Loucy (cell line): ENCODE results near the gene PSEN2.

Source experiments
- H2AFZ ChIP-seq: fragments of 200-600 bp; sonication (generic); 2 replicates; pipeline ENCODE4 v1.6.0; 2016; ENCODE audit warnings: antibody characterized with exemption, mild to moderate bottlenecking, low read length, moderate library complexity
- H3F3A ChIP-seq: fragments of 200-600 bp; 2 replicates; pipeline ENCODE4 v1.6.0; 2016; ENCODE audit warnings: antibody characterized with exemption, low read depth, mild to moderate bottlenecking
- H3K27me3 ChIP-seq: fragments of 200-600 bp; sonication (generic); 2 replicates; pipeline ENCODE4 v1.6.1; 2014; ENCODE audit warnings: low read length, mild to moderate bottlenecking; ENCODE audit not compliant: insufficient read depth, poor library complexity, severe bottlenecking
- H3K36me3 ChIP-seq: fragments of 200-600 bp; sonication (generic); 2 replicates; pipeline ENCODE4 v1.6.1; 2016; ENCODE audit warnings: low read length; ENCODE audit not compliant: insufficient read depth
- H3K4me1 ChIP-seq: fragments of 200-600 bp; sonication (generic); 2 replicates; pipeline ENCODE4 v1.5.1; 2014; ENCODE audit warnings: low read length, mild to moderate bottlenecking; ENCODE audit not compliant: insufficient read depth, poor library complexity, severe bottlenecking
- H3K4me2 ChIP-seq: fragments of 200-600 bp; sonication (generic); 2 replicates; pipeline ENCODE4 v1.6.0; 2014; ENCODE audit warnings: antibody characterized with exemption, low read length, low read depth, mild to moderate bottlenecking; ENCODE audit not compliant: poor library complexity, severe bottlenecking
- H3K4me3 ChIP-seq: fragments of 200-600 bp; sonication (generic); 2 replicates; pipeline ENCODE4 v1.5.1; 2014; ENCODE audit warnings: low read length, mild to moderate bottlenecking, mixed read lengths; ENCODE audit not compliant: poor library complexity, severe bottlenecking
- H3K79me2 ChIP-seq: fragments of 200-600 bp; sonication (generic); 2 replicates; pipeline ENCODE4 v1.6.1; 2014; ENCODE audit warnings: low read length; ENCODE audit not compliant: insufficient read depth
- H3K9ac ChIP-seq: fragments of 200-600 bp; sonication (generic); 2 replicates; pipeline ENCODE4 v1.6.0; 2014; ENCODE audit warnings: mild to moderate bottlenecking, low read depth, low read length, moderate library complexity; ENCODE audit not compliant: poor library complexity, severe bottlenecking
- H3K9me2 ChIP-seq: fragments of 200-600 bp; sonication (generic); replicated peaks from 2 replicates; pipeline ENCODE4 v1.6.1; 2016; ENCODE audit warnings: low read depth, low read length, mixed read lengths
- H3K9me3 ChIP-seq: fragments of 200-600 bp; sonication (generic); 2 replicates; pipeline ENCODE4 v1.6.1; 2014; ENCODE audit warnings: mild to moderate bottlenecking, antibody characterized with exemption, low read length, low read depth; ENCODE audit not compliant: insufficient read depth
- H4K20me1 ChIP-seq: fragments of 200-600 bp; sonication (generic); 2 replicates; pipeline ENCODE4 v1.6.0; 2014; ENCODE audit warnings: antibody characterized with exemption, low read length, mild to moderate bottlenecking; ENCODE audit not compliant: insufficient read depth, poor library complexity, severe bottlenecking
- CTCF ChIP-seq: fragments of 200-600 bp; sonication (generic); conservative IDR thresholded peaks from 2 replicates; pipeline ENCODE4 v1.5.1; 2014; ENCODE audit warnings: mild to moderate bottlenecking, antibody characterized with exemption, low read length
- EZH2phosphoT487 ChIP-seq: fragments of 200-600 bp; IDR thresholded peaks from 2 replicates; pipeline ENCODE4 v1.6.1; 2018; ENCODE audit warnings: antibody characterized with exemption, mild to moderate bottlenecking, moderate library complexity, borderline replicate concordance

Gene PSEN2

DNA sequence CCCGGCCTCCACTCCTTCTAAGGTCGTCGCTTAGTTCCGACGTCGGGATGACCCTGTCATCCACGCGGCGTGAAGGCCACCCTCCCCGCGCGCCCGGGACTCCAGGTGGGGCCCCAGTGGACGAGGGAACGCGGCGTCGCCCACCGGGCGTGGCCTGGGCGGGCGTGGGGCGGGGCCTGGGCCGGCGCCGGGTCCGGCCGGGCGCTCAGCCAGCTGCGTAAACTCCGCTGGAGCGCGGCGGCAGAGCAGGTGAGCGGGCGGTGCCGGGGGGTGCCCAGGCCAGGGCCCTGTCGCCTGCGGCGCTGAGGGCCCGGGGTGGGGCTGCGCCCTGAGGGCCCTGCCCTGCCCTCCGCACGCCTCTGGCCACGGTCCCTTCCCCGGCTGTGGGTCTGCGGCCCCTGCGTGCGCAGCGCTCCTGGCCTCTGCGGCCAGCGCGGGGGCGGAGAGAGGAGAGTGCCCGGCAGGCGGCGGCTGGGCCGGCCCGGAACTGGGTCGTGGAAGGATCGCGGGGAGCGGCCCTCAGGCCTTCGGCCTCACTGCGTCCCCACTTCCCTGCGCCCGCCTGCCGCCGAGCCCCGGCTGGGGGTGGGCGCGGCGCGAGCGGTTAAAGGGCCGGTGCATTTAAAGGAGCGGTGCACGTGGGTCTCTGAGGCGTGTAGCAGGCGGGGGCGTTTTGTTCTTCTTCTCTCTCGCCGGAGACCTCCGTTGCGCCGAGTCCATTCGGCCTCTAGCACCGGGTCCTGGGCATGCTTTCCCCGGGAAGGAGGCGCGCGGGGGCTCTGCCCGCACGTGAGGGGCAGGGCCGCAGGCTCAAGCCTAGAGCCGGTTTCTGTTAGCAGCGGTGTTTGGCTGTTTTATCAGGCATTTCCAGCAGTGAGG is at the start of gene PSEN2:
Gene PSEN2, plus strand, starts transcription at position 216 of the 879 bp plus-strand sequence. CDS start 11,292 bp downstream, outside the sequence.
- Histone ChIP-seq H4K20me1 (no peaks in the 10 kb centered on the region), H2AFZ (no peak within 1 kb of the TSS), H3K4me3 (no peak within 1 kb of the TSS), H3K27me3 (no peaks in the 10 kb centered on the region), H3F3A (no peaks in the 10 kb centered on the region), H3K36me3 (no peaks in the 10 kb centered on the region), H3K79me2 (no peaks in the 10 kb centered on the region), H3K4me1 (peaks cover 20% of the 10 kb centered on the region), H3K9me2 (no peaks in the 10 kb centered on the region), H3K9ac (no peak within 1 kb of the TSS), H3K9me3 (no peaks in the 10 kb centered on the region), H3K4me2 (no peak within 1 kb of the TSS)
- no peak for TF ChIP-seq EZH2phosphoT487
- no peak for TF ChIP-seq CTCF

DNA sequence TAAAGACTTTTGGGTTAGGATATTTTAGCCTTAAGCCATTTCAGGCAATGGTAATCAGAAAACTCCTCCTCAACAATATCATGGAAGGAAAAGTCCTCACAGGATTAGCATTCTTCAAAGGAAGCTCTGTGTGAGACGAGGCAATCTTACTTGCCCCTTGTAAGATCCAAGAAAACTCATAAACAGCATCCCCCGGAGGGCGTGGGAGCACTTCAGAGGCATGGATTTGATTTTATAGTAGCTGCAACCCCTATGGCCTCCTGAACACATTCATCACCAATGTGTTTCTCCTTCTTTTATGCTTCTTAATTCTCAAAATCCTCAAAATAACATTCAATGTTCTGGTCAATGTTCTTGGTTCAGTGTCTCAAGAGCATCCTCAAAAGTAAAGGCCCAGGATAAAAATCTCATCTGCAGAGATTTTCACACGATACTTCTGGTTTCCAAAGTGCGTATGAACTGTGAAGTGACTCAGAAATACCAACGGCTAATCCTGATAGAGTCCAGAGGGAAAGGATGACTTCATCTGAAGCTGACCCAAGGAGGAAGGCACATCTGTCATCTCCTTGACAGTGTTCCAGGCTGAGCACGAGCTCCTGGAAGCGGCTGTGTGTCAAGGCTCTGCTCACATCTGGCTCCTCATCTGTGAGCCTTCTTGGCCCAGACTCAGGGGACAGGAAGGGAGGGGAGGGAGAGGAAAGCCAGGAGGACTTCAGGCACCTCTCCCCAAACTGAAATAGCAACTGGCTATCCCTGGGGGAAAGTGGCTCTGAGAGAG is 49.3 kb upstream of the PSEN2 start:
- Histone ChIP-seq H3K4me3 (no peak overlapping the region), H3K9me2 (no peaks in the 10 kb centered on the region), H3K79me2 (no peaks in the 10 kb centered on the region), H3F3A (no peaks in the 10 kb centered on the region), H3K9ac (no peak overlapping the region), H3K9me3 (no peaks in the 10 kb centered on the region), H3K27me3 (no peaks in the 10 kb centered on the region), H3K36me3 (no peaks in the 10 kb centered on the region), H3K4me2 (no peak overlapping the region), H2AFZ (no peak overlapping the region), H4K20me1 (no peaks in the 10 kb centered on the region), H3K4me1 (peaks cover 7% of the 10 kb centered on the region)
- TF ChIP-seq CTCF = no peak
- no peak for TF ChIP-seq EZH2phosphoT487

DNA sequence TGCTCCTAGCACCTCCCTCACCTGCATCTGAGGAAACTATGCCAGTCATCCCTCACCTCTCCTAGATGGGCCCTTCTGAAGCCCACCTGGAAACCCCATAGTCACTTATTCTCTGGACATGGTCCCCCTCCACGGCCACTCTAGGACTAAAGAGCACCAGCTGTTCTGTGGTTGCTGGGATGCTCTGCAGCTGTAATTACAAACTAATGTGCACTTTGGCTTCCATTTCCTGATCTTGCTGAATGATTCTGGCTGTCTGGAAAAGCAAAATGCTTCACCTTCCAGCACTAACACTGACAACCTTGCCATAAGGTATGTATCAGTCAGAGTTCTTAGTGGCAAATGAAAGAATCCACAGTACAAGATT is 48.7 kb upstream of the PSEN2 start:
- Histone ChIP-seq H3K4me1 (peaks cover 7% of the 10 kb centered on the region), H3K9me3 (no peaks in the 10 kb centered on the region), H3K36me3 (no peaks in the 10 kb centered on the region), H3K27me3 (no peaks in the 10 kb centered on the region), H3K9me2 (no peaks in the 10 kb centered on the region), H2AFZ (no peak overlapping the region), H3K4me3 (no peak overlapping the region), H4K20me1 (no peaks in the 10 kb centered on the region), H3K79me2 (no peaks in the 10 kb centered on the region), H3K4me2 (no peak overlapping the region), H3F3A (no peaks in the 10 kb centered on the region), H3K9ac (no peak overlapping the region)
- TF ChIP-seq CTCF (no peak), EZH2phosphoT487 (no peak)
